HG03097 (cell line): ENCODE measurements around the gene KCNJ4.

Experiments used
- ATAC-seq: cut with Tn5 transposase; IDR thresholded peaks from one replicate; pipeline ENCODE4 v1.9.1; 2021; ENCODE audit not compliant: unreplicated experiment, low FRiP score

Gene KCNJ4

GRCh38 chr22:38454353-38455075, 485 bp downstream of the KCNJ4 start:
- ATAC-seq: no peak

- no peak for ATAC-seq
Observed at GRCh38 chr22:38453996-38454352, 1.0 kb downstream of the KCNJ4 start.

GRCh38 chr22:38453066-38453672, 1.8 kb downstream of the KCNJ4 start:
- ATAC-seq: no peak

- no peak for ATAC-seq
Observed at GRCh38 chr22:38452373-38453065, 2.5 kb downstream of the KCNJ4 start.

GRCh38 chr22:38451864-38452263, 3.1 kb downstream of the KCNJ4 start:
- no peak for ATAC-seq

GRCh38 chr22:38451404-38451803, 3.6 kb downstream of the KCNJ4 start:
- no peak for ATAC-seq

GRCh38 chr22:38450234-38450797, 4.7 kb downstream of the KCNJ4 start:
- no peak for ATAC-seq

GRCh38 chr22:38449776-38450175, 5.2 kb downstream of the KCNJ4 start:
- ATAC-seq: no peak

- ATAC-seq: no peak
Observed at GRCh38 chr22:38448945-38449745, 5.9 kb downstream of the KCNJ4 start.

- no peak for ATAC-seq
Observed at GRCh38 chr22:38446018-38446601, 8.9 kb downstream of the KCNJ4 start.

- ATAC-seq: no peak
Observed at GRCh38 chr22:38444783-38445182, 10.2 kb downstream of the KCNJ4 start.

GRCh38 chr22:38443628-38444521, 11.1 kb downstream of the KCNJ4 start:
- no peak for ATAC-seq

- ATAC-seq: no peak
Observed at GRCh38 chr22:38442967-38443627, 11.9 kb downstream of the KCNJ4 start.

GRCh38 chr22:38441620-38442287, 13.2 kb downstream of the KCNJ4 start:
- no peak for ATAC-seq

- no peak for ATAC-seq
Observed at GRCh38 chr22:38440747-38441350, 14.2 kb downstream of the KCNJ4 start.

GRCh38 chr22:38437416-38437815, 17.6 kb downstream of the KCNJ4 start:
- no peak for ATAC-seq

- ATAC-seq: no peak
Observed at GRCh38 chr22:38436629-38437395, 18.2 kb downstream of the KCNJ4 start.
